GM12878 (cell line): ENCODE data around the gene SHROOM3.

Source experiments
- CTCF ChIP-seq, 3 experiments: IDR thresholded peaks in 2 of 3; conservative IDR thresholded peaks in 1 of 3; 2 replicates each; pipeline ENCODE4 v1.5.1; 2011; ENCODE audit warnings: low read depth in 3 of 3, low read length in 3 of 3, mild to moderate bottlenecking in 3 of 3, control low read depth in 2 of 3, moderate library complexity in 2 of 3, inconsistent platforms in 1 of 3, mixed read lengths in 1 of 3; ENCODE audit not compliant: control insufficient read depth in 2 of 3, insufficient read depth in 1 of 3; ENCODE audit errors: extremely low read depth in 1 of 3
- E2F8 ChIP-seq: fragments of 450-650 bp; IDR thresholded peaks from 2 replicates; pipeline ENCODE4 v1.6.1; 2018; ENCODE audit warnings: mild to moderate bottlenecking, low read depth, moderate library complexity; ENCODE audit not compliant: partially characterized antibody
- EZH2 ChIP-seq: IDR thresholded peaks from 2 replicates; pipeline ENCODE4 v1.6.1; 2012; ENCODE audit warnings: low read depth, mild to moderate bottlenecking, control low read depth, inconsistent platforms, low read length, borderline replicate concordance; ENCODE audit not compliant: control insufficient read depth
- MYB ChIP-seq: fragments of 150-350 bp; IDR thresholded peaks from 2 replicates; pipeline ENCODE4 v1.6.1; 2014; ENCODE audit warnings: mild to moderate bottlenecking, low read depth, low read length, borderline replicate concordance
- NR2C2 ChIP-seq: IDR thresholded peaks from 2 replicates; pipeline ENCODE4 v1.6.1; 2011; ENCODE audit warnings: borderline replicate concordance, low read depth; ENCODE audit not compliant: control insufficient read depth, insufficient read length
- POLR2A ChIP-seq: IDR thresholded peaks from 2 replicates; pipeline ENCODE4 v1.6.1; 2011; ENCODE audit warnings: low read depth, mild to moderate bottlenecking, low read length
- REST ChIP-seq: IDR thresholded peaks from 2 replicates; pipeline ENCODE4 v1.6.1; 2012; ENCODE audit warnings: mild to moderate bottlenecking, low read depth, low read length
- SRF ChIP-seq, 2 experiments: IDR thresholded peaks; 2 replicates each; pipeline ENCODE4 v1.6.1; 2011; ENCODE audit warnings: low read depth in 2 of 2, low read length in 2 of 2, mild to moderate bottlenecking in 1 of 2, moderate library complexity in 1 of 2
- ZNF217 ChIP-seq: fragments of 450-650 bp; IDR thresholded peaks from 2 replicates; pipeline ENCODE4 v1.6.1; 2017; ENCODE audit warnings: antibody characterized with exemption, mild to moderate bottlenecking
- ZNF687 ChIP-seq: fragments of 450-650 bp; IDR thresholded peaks from 2 replicates; pipeline ENCODE4 v1.6.1; 2017; ENCODE audit warnings: mild to moderate bottlenecking, moderate library complexity
- ZSCAN29 ChIP-seq: fragments of 450-650 bp; IDR thresholded peaks from 2 replicates; pipeline ENCODE4 v1.6.1; 2017; ENCODE audit warnings: mild to moderate bottlenecking, moderate library complexity

- TF ChIP-seq E2F8 (no peak), POLR2A (no peak), EZH2 (no peak), ZSCAN29 (no peak), SRF (IDR thresholded peaks at IDR 0.05; ENCODE audit: low read depth in 2 of 2, low read length in 2 of 2) (no peak), CTCF (IDR thresholded peaks at IDR 0.05 in 2 of 3, conservative IDR thresholded peaks at IDR 0.05 in 1 of 3; ENCODE audit: control insufficient read depth in 2 of 3, extremely low read depth in 1 of 3, insufficient read depth in 1 of 3, low read depth in 3 of 3, low read length in 3 of 3) (0 out of 6 replicates have a peak, but pooled peaks of 1 of the 3 experiments have one; percentile 5), NR2C2 (no peak), MYB (no peak), ZNF217 (no peak), REST (no peak), ZNF687 (no peak)
Observed at GRCh38 chr4:76585897-76586360, 150.9 kb downstream of the SHROOM3 start.
